ENCODE data around the gene TSKS. TPM values are rescaled to one million over a fixed set of nuclear protein-coding genes. Genes with fewer than 3 reads are reported as not detected.

The TSKS gene
- total RNA-seq, 1 experiment from 2014 or later: 0.48 TPM

GRCh38 chr19:49776371-49776764 lies 13.3 kb upstream of the TSKS start:
- ChIA-PET CTCF (interaction anchor here (0.5 to 2.1 kb wide), 2 partner anchors 58 to 1880 kb away, joined by 3 to 8 read pairs; no protein-coding TSS in a partner anchor), POLR2A (no interaction called here)
- DNase-seq (ENCODE audit: low spot score) (no peak), ATAC-seq (no peak)
- H3K9me3 Mint-ChIP-seq: no peaks in the 10 kb centered on the region
- H3K27ac Mint-ChIP-seq: no peak overlapping the region; the same call in 1 of the 2 replicates
- no peaks in the 10 kb centered on the region for H3K27me3 Mint-ChIP-seq (ENCODE audit: low read depth)
- peaks cover 7% of the 10 kb centered on the region for H3K4me1 Mint-ChIP-seq
- H3K4me3 Mint-ChIP-seq: no peak overlapping the region
- TF ChIP-seq, protein P1, sequence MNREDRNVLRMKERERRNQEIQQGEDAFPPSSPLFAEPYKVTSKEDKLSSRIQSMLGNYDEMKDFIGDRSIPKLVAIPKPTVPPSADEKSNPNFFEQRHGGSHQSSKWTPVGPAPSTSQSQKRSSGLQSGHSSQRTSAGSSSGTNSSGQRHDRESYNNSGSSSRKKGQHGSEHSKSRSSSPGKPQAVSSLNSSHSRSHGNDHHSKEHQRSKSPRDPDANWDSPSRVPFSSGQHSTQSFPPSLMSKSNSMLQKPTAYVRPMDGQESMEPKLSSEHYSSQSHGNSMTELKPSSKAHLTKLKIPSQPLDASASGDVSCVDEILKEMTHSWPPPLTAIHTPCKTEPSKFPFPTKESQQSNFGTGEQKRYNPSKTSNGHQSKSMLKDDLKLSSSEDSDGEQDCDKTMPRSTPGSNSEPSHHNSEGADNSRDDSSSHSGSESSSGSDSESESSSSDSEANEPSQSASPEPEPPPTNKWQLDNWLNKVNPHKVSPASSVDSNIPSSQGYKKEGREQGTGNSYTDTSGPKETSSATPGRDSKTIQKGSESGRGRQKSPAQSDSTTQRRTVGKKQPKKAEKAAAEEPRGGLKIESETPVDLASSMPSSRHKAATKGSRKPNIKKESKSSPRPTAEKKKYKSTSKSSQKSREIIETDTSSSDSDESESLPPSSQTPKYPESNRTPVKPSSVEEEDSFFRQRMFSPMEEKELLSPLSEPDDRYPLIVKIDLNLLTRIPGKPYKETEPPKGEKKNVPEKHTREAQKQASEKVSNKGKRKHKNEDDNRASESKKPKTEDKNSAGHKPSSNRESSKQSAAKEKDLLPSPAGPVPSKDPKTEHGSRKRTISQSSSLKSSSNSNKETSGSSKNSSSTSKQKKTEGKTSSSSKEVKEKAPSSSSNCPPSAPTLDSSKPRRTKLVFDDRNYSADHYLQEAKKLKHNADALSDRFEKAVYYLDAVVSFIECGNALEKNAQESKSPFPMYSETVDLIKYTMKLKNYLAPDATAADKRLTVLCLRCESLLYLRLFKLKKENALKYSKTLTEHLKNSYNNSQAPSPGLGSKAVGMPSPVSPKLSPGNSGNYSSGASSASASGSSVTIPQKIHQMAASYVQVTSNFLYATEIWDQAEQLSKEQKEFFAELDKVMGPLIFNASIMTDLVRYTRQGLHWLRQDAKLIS (CRISPR knock-in tag; IDR thresholded peaks at IDR 0.05; ENCODE audit: borderline replicate concordance): no peak
- H3K36me3 Mint-ChIP-seq: peaks cover 3% of the 10 kb centered on the region; the same call in 1 of the 2 replicates

DNA sequence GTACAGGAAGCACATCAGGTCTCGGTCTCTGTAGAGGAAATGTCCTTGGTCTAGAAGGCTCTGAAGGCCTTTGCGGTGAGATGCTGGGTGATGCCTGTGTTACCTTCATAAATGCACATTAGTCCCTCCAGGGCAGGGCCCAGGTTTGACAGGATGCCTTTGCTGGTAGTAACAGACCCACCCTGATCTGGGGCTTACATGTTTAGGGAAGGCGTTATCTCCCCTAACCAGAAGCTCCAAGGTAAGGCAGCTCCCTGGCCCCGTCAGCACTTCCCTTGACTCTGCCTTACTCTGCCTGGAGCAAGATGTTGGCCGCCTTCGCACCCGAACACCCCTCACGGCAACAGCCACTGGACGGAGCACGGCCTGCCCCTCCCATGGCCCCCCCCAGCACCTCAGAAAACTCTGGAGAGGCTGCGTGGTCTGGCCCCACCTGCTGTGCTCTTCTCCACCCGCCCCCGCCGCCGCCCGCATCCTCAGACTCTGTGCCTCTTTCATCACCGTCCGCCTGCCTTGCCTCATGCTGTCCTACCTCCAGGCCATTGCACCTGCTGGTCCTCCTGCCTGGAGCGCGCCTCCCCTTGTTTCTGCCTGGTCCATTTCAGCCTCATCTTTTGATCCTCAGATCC lies 12.8 kb upstream of the TSKS start:
- TF ChIP-seq ETV6 (CRISPR knock-in tag; IDR thresholded peaks at IDR 0.05) (no peak), ZNF121 (CRISPR knock-in tag; IDR thresholded peaks at IDR 0.05) (no peak), NR3C1 (CRISPR knock-in tag; conservative IDR thresholded peaks at IDR 0.05; ENCODE audit: low read depth) (no peak), OVOL2 (CRISPR knock-in tag; IDR thresholded peaks at IDR 0.05; ENCODE audit: borderline replicate concordance) (no peak), ZNF423 (CRISPR knock-in tag; IDR thresholded peaks at IDR 0.05) (no peak), NFYB (CRISPR knock-in tag; conservative IDR thresholded peaks at IDR 0.05; ENCODE audit: low read depth) (no peak), ZNF232 (CRISPR knock-in tag; IDR thresholded peaks at IDR 0.05) (no peak), ZNF317 (CRISPR knock-in tag; IDR thresholded peaks at IDR 0.05; ENCODE audit: borderline replicate concordance, low read depth) (no peak), MAX (CRISPR knock-in tag; IDR thresholded peaks at IDR 0.05) (no peak), ZNF671 (CRISPR knock-in tag; IDR thresholded peaks at IDR 0.05) (no peak), NR2C2 (CRISPR knock-in tag; IDR thresholded peaks at IDR 0.05) (no peak), ZNF138 (CRISPR knock-in tag; conservative IDR thresholded peaks at IDR 0.05) (no peak)
- TF ChIP-seq, protein P2, sequence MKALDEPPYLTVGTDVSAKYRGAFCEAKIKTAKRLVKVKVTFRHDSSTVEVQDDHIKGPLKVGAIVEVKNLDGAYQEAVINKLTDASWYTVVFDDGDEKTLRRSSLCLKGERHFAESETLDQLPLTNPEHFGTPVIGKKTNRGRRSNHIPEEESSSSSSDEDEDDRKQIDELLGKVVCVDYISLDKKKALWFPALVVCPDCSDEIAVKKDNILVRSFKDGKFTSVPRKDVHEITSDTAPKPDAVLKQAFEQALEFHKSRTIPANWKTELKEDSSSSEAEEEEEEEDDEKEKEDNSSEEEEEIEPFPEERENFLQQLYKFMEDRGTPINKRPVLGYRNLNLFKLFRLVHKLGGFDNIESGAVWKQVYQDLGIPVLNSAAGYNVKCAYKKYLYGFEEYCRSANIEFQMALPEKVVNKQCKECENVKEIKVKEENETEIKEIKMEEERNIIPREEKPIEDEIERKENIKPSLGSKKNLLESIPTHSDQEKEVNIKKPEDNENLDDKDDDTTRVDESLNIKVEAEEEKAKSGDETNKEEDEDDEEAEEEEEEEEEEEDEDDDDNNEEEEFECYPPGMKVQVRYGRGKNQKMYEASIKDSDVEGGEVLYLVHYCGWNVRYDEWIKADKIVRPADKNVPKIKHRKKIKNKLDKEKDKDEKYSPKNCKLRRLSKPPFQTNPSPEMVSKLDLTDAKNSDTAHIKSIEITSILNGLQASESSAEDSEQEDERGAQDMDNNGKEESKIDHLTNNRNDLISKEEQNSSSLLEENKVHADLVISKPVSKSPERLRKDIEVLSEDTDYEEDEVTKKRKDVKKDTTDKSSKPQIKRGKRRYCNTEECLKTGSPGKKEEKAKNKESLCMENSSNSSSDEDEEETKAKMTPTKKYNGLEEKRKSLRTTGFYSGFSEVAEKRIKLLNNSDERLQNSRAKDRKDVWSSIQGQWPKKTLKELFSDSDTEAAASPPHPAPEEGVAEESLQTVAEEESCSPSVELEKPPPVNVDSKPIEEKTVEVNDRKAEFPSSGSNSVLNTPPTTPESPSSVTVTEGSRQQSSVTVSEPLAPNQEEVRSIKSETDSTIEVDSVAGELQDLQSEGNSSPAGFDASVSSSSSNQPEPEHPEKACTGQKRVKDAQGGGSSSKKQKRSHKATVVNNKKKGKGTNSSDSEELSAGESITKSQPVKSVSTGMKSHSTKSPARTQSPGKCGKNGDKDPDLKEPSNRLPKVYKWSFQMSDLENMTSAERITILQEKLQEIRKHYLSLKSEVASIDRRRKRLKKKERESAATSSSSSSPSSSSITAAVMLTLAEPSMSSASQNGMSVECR (CRISPR knock-in tag; IDR thresholded peaks at IDR 0.05; ENCODE audit: borderline replicate concordance): no peak
- TF ChIP-seq, protein P3, sequence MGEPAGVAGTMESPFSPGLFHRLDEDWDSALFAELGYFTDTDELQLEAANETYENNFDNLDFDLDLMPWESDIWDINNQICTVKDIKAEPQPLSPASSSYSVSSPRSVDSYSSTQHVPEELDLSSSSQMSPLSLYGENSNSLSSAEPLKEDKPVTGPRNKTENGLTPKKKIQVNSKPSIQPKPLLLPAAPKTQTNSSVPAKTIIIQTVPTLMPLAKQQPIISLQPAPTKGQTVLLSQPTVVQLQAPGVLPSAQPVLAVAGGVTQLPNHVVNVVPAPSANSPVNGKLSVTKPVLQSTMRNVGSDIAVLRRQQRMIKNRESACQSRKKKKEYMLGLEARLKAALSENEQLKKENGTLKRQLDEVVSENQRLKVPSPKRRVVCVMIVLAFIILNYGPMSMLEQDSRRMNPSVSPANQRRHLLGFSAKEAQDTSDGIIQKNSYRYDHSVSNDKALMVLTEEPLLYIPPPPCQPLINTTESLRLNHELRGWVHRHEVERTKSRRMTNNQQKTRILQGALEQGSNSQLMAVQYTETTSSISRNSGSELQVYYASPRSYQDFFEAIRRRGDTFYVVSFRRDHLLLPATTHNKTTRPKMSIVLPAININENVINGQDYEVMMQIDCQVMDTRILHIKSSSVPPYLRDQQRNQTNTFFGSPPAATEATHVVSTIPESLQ (CRISPR knock-in tag; IDR thresholded peaks at IDR 0.05): no peak
- TF ChIP-seq, protein P4, sequence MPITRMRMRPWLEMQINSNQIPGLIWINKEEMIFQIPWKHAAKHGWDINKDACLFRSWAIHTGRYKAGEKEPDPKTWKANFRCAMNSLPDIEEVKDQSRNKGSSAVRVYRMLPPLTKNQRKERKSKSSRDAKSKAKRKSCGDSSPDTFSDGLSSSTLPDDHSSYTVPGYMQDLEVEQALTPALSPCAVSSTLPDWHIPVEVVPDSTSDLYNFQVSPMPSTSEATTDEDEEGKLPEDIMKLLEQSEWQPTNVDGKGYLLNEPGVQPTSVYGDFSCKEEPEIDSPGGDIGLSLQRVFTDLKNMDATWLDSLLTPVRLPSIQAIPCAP (CRISPR knock-in tag; IDR thresholded peaks at IDR 0.05): no peak
- TF ChIP-seq, protein P5, sequence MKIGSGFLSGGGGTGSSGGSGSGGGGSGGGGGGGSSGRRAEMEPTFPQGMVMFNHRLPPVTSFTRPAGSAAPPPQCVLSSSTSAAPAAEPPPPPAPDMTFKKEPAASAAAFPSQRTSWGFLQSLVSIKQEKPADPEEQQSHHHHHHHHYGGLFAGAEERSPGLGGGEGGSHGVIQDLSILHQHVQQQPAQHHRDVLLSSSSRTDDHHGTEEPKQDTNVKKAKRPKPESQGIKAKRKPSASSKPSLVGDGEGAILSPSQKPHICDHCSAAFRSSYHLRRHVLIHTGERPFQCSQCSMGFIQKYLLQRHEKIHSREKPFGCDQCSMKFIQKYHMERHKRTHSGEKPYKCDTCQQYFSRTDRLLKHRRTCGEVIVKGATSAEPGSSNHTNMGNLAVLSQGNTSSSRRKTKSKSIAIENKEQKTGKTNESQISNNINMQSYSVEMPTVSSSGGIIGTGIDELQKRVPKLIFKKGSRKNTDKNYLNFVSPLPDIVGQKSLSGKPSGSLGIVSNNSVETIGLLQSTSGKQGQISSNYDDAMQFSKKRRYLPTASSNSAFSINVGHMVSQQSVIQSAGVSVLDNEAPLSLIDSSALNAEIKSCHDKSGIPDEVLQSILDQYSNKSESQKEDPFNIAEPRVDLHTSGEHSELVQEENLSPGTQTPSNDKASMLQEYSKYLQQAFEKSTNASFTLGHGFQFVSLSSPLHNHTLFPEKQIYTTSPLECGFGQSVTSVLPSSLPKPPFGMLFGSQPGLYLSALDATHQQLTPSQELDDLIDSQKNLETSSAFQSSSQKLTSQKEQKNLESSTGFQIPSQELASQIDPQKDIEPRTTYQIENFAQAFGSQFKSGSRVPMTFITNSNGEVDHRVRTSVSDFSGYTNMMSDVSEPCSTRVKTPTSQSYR (CRISPR knock-in tag; IDR thresholded peaks at IDR 0.05): no peak

More for the DNA sequence above, 12.8 kb upstream of the TSKS start:
- no peaks in the 10 kb centered on the region for H3K27me3 Mint-ChIP-seq (ENCODE audit: low read depth)
- DNase-seq (ENCODE audit: low spot score) (no peak), ATAC-seq (no peak)
- H3K36me3 Mint-ChIP-seq: peaks cover 3% of the 10 kb centered on the region; the same call in 1 of the 2 replicates
- POLR2A ChIA-PET: no interaction called here
- H3K4me1 Mint-ChIP-seq: peaks cover 2% of the 10 kb centered on the region; the same call in 1 of the 2 replicates
- no peak overlapping the region for H3K4me3 Mint-ChIP-seq
- CTCF ChIA-PET: interaction anchor here (0.5 to 2.1 kb wide), 2 partner anchors 58 to 1881 kb away, joined by 3 to 8 read pairs; no protein-coding TSS in a partner anchor
- no peak overlapping the region; the same call in 1 of the 2 replicates for H3K27ac Mint-ChIP-seq
- H3K9me3 Mint-ChIP-seq: no peaks in the 10 kb centered on the region

Measured in WTC11 (cell line).